Measurements from ENCODE around the gene NSG1. TPM values are rescaled to one million over a fixed set of nuclear protein-coding genes. Genes with fewer than 3 reads are reported as not detected.
A peak's percentile ranks its signal among the peaks of the same experiment; 100 is the strongest.

Gene NSG1
- total and polyA plus RNA-seq, 2 of the 8 experiments (the other 6 are each of a cell fraction or from before 2014, with no cell fraction given), result 35.7 to 61.4 TPM

GRCh38 chr4:4459181-4459580, 72.3 kb downstream of the NSG1 start:
- no peak overlapping the region for H3K27ac ChIP-seq (ENCODE audit: low read depth, low read length)
- ChIA-PET CTCF (ENCODE audit: partially characterized antibody) (interaction anchor here (1.8 to 2.1 kb wide), 2 partner anchors 26 to 28 kb away, joined by 4 to 6 read pairs; no protein-coding TSS in a partner anchor), POLR2A (ENCODE audit: partially characterized antibody) (interaction anchor here (1.0 kb wide), 1 partner anchor 23 kb away, joined by 3 read pairs; no protein-coding TSS in a partner anchor)
- TF ChIP-seq POLR2AphosphoS5 (IDR thresholded peaks at IDR 0.05; ENCODE audit: low read depth, low read length) (no peak), JUND (IDR thresholded peaks at IDR 0.05; ENCODE audit: low read length) (no peak), TAF1 (IDR thresholded peaks at IDR 0.05; ENCODE audit: low read depth, low read length) (no peak), JUN (IDR thresholded peaks at IDR 0.05; ENCODE audit: low read depth, low read length) (no peak), SP4 (IDR thresholded peaks at IDR 0.05; ENCODE audit: low read length) (no peak)
- no peak overlapping the region; the same call in 1 of the 2 replicates for H2BK5ac ChIP-seq (ENCODE audit: low read depth, low read length)
- H3K18ac ChIP-seq (ENCODE audit: extremely low read depth, low read length), result no peak overlapping the region
- H4K8ac ChIP-seq (ENCODE audit: extremely low read depth, insufficient read depth, low read length), result no peak overlapping the region
- H2BK20ac ChIP-seq (ENCODE audit: low read length), result peak overlapping the region; percentile 64; the same call in 1 of the 2 replicates
- H3K14ac ChIP-seq (ENCODE audit: insufficient read length), result no peak overlapping the region
- H3K79me1 ChIP-seq (ENCODE audit: low read depth, low read length), result no peaks in the 10 kb centered on the region
- H4K5ac ChIP-seq (ENCODE audit: insufficient read length, low read depth, low read length), result no peak overlapping the region
- no peaks in the 10 kb centered on the region for H3K79me2 ChIP-seq (ENCODE audit: control insufficient read depth in 1 of 2, insufficient read depth in 2 of 2, low read length in 2 of 2)
- H3K23me2 ChIP-seq (ENCODE audit: low read depth, low read length), result no peaks in the 10 kb centered on the region
- H3K4me2 ChIP-seq (ENCODE audit: insufficient read depth in 1 of 2, low read depth in 2 of 2, low read length in 2 of 2), result no peak overlapping the region; a peak in 1 of 4 replicates
- no peaks in the 10 kb centered on the region for H3K9me3 ChIP-seq (ENCODE audit: insufficient read depth in 2 of 2, low read depth in 1 of 2, low read length in 1 of 2)
- DNase-seq (ENCODE audit: low read depth in 1 of 2, low spot score in 2 of 2) (no peak), FAIRE-seq (no peak)
- no peak overlapping the region for H4K91ac ChIP-seq (replicated peaks; ENCODE audit: insufficient read length, low read length)
- peaks cover 9 to 23% (median 17%) of the 10 kb centered on the region in 4 experiments; a peak in 6 of 7 replicates for H3K4me1 ChIP-seq (replicated peaks in 1 of 4; ENCODE audit: control insufficient read depth in 3 of 4, insufficient read depth in 4 of 4, low read length in 3 of 4)
- H2BK12ac ChIP-seq (ENCODE audit: low read depth, low read length), result peak overlapping the region; percentile 92; the same call in 1 of the 2 replicates
- no peak overlapping the region for H2BK120ac ChIP-seq (replicated peaks; ENCODE audit: low read depth, low read length)
- no peak overlapping the region for H3K23ac ChIP-seq (ENCODE audit: insufficient read length)
- peaks cover 0 to 6% (median 2%) of the 10 kb centered on the region in 4 experiments; a peak in 4 of 8 replicates for H3K36me3 ChIP-seq (ENCODE audit: control insufficient read depth in 2 of 4, insufficient read depth in 4 of 4, low read length in 3 of 4)
- H3K27me3 ChIP-seq (replicated peaks in 1 of 4; ENCODE audit: control insufficient read depth in 3 of 4, extremely low read depth in 1 of 4, insufficient read depth in 3 of 4, low read length in 3 of 4), result no peaks in the 10 kb centered on the region
- no peak overlapping the region for H3K56ac ChIP-seq (replicated peaks; ENCODE audit: insufficient read length, low read depth, low read length)
- no peaks in the 10 kb centered on the region for H4K20me1 ChIP-seq (replicated peaks in 1 of 2; ENCODE audit: control insufficient read depth in 1 of 2, insufficient read depth in 2 of 2, low read length in 2 of 2)
- no peak overlapping the region for H3K4ac ChIP-seq (replicated peaks; ENCODE audit: insufficient read length, low read depth, low read length)
- WGBS, 2 experiments (ENCODE audit: extremely low coverage in 1 of 2, insufficient coverage in 1 of 2, insufficient read length in 1 of 2, insufficient replicate concordance in 2 of 2, low coverage in 1 of 2, low lambda C conversion rate in 2 of 2, missing lambda C conversion rate in 1 of 2), result 79% methylated on average over 5 of the region's 5 CpGs; no CpG with 5 or more reads in 1 of the 2 experiments
- no peak overlapping the region for H3K4me3 ChIP-seq (ENCODE audit: extremely low read depth in 1 of 4, insufficient read depth in 2 of 4, low read depth in 3 of 4, low read length in 4 of 4)
- peak overlapping the region; percentile 40; the same call in 1 of the 2 replicates for H2BK15ac ChIP-seq (ENCODE audit: low read length)
- H2AK5ac ChIP-seq (ENCODE audit: low read depth, low read length), result 0 out of 2 replicates have a peak overlapping the region, but pooled peaks have one; percentile 40
- no peak overlapping the region for H3K9ac ChIP-seq (replicated peaks in 1 of 4; ENCODE audit: extremely low read depth in 1 of 4, low read depth in 3 of 4, low read length in 3 of 4)
- no peak overlapping the region for H2AFZ ChIP-seq (ENCODE audit: low read length)

Data from H1 (cell line).